ENCODE data around the gene CASZ1. TPM values are rescaled to one million over a fixed set of nuclear protein-coding genes. Genes with fewer than 3 reads are reported as not detected.

CASZ1 gene
- total and polyA plus RNA-seq, 2 donors: 1.8 to 3.9 TPM

DNA sequence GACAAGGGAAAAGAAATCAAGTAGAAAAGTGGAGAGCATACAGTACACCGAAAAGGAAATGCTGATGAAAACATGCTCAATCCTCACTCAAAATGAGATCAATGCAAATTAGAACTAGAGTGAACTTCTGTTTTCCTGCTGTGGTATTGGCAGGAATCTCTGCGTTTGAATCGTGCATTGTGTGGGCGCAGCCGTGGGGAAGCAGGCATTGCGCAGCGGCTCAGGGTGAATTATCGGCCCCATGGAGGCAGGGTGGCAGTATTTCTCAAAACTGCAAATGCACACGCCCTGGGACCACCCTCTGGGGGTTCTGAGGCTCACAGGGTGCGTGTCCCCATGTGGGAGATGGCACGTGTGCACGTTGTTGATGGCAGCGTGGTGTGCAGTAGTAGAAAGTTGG lies 181.1 kb downstream of the CASZ1 start:
- Histone ChIP-seq H3K27ac (ENCODE audit: low read depth in 1 of 2, low read length in 1 of 2) (no peak overlapping the region), H3K4me3 (ENCODE audit: low read length in 2 of 2) (no peak overlapping the region), H3K36me3 (ENCODE audit: control insufficient read depth in 2 of 2, insufficient read depth in 2 of 2, low read length in 1 of 2) (peaks cover 0 to 12% of the 10 kb centered on the region in 2 donors), H3K4me1 (ENCODE audit: control insufficient read depth in 2 of 2, insufficient read depth in 2 of 2, low read length in 2 of 2) (no peaks in the 10 kb centered on the region), H3K27me3 (ENCODE audit: control insufficient read depth in 2 of 2, insufficient read depth in 1 of 2, low read length in 1 of 2) (no peaks in the 10 kb centered on the region), H3K9me3 (ENCODE audit: control insufficient read depth in 2 of 2, insufficient read depth in 1 of 2, low read length in 1 of 2) (no peaks in the 10 kb centered on the region)
- DNase-seq (ENCODE audit: low read depth in 6 of 9, low spot score in 9 of 9): no peak
- WGBS: 96% methylated on average over 13 of the region's 13 CpGs

DNA sequence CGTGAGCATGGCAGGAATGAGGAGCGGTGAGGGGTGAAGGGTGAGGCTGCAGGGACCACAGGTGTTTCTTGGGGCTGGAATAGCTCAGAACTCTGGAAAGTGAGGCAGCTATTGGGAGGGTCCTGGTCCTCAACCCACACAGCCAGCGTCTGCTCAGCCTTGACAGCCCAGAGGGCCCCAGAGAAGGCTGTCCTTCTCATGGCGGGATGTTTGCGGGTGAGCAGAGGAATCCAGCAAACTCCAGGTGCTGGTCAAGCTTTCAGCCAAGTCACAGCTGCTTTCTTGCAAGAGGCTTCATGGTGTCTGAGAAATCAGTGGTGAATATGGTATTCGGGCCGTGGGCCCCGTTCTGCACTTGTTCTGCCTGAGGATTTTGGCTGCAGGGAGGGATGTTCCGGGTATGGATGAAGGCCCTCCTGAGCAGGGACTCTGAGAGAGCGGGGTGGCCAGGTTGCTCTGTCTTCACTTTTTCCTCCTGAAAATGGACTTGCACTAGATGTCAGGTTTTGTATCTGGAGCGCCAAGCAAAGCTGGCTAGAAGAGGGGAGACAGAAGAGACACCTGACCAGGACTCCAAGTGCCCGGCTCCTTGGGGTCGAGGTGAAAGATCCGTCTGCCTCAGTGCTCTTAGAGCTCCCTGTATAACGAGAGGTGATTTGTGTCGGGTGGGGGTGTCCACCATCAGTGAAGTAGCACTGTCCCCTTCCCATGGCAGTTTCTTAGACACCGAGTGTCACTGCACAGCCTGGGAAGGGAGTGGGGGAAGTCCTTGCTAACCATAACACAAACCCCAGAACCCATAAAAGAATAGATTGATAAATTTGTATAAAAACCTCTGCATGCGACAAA lies 181.8 kb downstream of the CASZ1 start:
- Histone ChIP-seq H3K4me1 (ENCODE audit: control insufficient read depth in 2 of 2, insufficient read depth in 2 of 2, low read length in 2 of 2) (no peaks in the 10 kb centered on the region), H3K4me3 (ENCODE audit: low read length in 2 of 2) (no peak overlapping the region), H3K27ac (ENCODE audit: low read depth in 1 of 2, low read length in 1 of 2) (no peak overlapping the region), H3K27me3 (ENCODE audit: control insufficient read depth in 2 of 2, insufficient read depth in 1 of 2, low read length in 1 of 2) (no peaks in the 10 kb centered on the region), H3K9me3 (ENCODE audit: control insufficient read depth in 2 of 2, insufficient read depth in 1 of 2, low read length in 1 of 2) (no peaks in the 10 kb centered on the region), H3K36me3 (ENCODE audit: control insufficient read depth in 2 of 2, insufficient read depth in 2 of 2, low read length in 1 of 2) (peaks cover 0 to 12% of the 10 kb centered on the region in 2 donors)
- WGBS: 98% methylated on average over 18 of the region's 18 CpGs
- no peak for DNase-seq (ENCODE audit: low read depth in 6 of 9, low spot score in 9 of 9)

DNA sequence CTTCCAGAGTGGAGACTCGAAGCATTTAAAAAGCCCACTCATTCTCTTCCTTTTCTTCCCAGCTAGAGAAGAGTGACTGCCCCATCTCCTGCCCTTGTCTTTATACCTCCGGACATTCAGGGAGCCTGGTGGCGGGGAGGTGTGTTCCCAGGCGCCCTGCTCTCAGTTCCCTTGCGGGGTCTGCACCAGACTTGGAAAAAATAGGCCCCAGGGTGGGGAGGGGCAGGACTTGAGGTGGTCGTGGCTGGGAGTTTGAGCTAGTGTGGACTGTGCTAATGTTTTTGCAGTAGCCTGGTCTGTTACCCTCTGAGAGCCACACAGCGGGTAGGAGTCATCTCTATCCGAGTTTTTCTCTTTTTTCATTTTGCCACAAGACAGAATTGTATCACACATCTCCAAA lies 182.6 kb downstream of the CASZ1 start:
- Histone ChIP-seq H3K27me3 (ENCODE audit: control insufficient read depth in 2 of 2, insufficient read depth in 1 of 2, low read length in 1 of 2) (no peaks in the 10 kb centered on the region), H3K27ac (ENCODE audit: low read depth in 1 of 2, low read length in 1 of 2) (no peak overlapping the region), H3K4me1 (ENCODE audit: control insufficient read depth in 2 of 2, insufficient read depth in 2 of 2, low read length in 2 of 2) (no peaks in the 10 kb centered on the region), H3K4me3 (ENCODE audit: low read length in 2 of 2) (no peak overlapping the region), H3K36me3 (ENCODE audit: control insufficient read depth in 2 of 2, insufficient read depth in 2 of 2, low read length in 1 of 2) (peaks cover 0 to 12% of the 10 kb centered on the region in 2 donors), H3K9me3 (ENCODE audit: control insufficient read depth in 2 of 2, insufficient read depth in 1 of 2, low read length in 1 of 2) (no peaks in the 10 kb centered on the region)
- no peak for DNase-seq (ENCODE audit: low read depth in 6 of 9, low spot score in 9 of 9)
- 97% methylated on average over 8 of the region's 8 CpGs for WGBS

DNA sequence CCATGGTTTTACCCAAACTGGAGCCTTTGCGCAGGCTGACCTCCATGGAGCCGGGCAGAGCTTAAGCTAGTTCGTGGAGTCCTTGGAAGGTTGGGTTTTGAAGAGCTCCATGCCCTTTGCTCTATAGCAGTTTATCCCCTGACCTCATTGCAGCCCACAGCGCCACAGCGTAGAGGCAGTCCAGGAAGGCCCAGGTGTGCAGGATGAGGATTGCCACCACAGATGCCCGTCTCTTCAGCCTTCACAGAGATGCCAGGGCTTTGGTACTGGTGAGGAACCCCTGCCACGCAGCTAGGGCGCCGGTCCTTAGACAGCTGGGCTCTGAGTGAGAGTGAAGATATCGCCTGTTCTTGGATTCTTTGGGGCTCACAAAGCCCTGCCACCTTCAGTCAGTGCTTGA lies 183.1 kb downstream of the CASZ1 start:
- Histone ChIP-seq H3K27ac (ENCODE audit: low read depth in 1 of 2, low read length in 1 of 2) (no peak overlapping the region), H3K36me3 (ENCODE audit: control insufficient read depth in 2 of 2, insufficient read depth in 2 of 2, low read length in 1 of 2) (peaks cover 0 to 9% of the 10 kb centered on the region in 2 donors), H3K9me3 (ENCODE audit: control insufficient read depth in 2 of 2, insufficient read depth in 1 of 2, low read length in 1 of 2) (no peaks in the 10 kb centered on the region), H3K27me3 (ENCODE audit: control insufficient read depth in 2 of 2, insufficient read depth in 1 of 2, low read length in 1 of 2) (no peaks in the 10 kb centered on the region), H3K4me1 (ENCODE audit: control insufficient read depth in 2 of 2, insufficient read depth in 2 of 2, low read length in 2 of 2) (no peaks in the 10 kb centered on the region), H3K4me3 (ENCODE audit: low read length in 2 of 2) (no peak overlapping the region)
- WGBS: 93% methylated on average over 10 of the region's 10 CpGs
- no peak for DNase-seq (ENCODE audit: low read depth in 6 of 9, low spot score in 9 of 9)

DNA sequence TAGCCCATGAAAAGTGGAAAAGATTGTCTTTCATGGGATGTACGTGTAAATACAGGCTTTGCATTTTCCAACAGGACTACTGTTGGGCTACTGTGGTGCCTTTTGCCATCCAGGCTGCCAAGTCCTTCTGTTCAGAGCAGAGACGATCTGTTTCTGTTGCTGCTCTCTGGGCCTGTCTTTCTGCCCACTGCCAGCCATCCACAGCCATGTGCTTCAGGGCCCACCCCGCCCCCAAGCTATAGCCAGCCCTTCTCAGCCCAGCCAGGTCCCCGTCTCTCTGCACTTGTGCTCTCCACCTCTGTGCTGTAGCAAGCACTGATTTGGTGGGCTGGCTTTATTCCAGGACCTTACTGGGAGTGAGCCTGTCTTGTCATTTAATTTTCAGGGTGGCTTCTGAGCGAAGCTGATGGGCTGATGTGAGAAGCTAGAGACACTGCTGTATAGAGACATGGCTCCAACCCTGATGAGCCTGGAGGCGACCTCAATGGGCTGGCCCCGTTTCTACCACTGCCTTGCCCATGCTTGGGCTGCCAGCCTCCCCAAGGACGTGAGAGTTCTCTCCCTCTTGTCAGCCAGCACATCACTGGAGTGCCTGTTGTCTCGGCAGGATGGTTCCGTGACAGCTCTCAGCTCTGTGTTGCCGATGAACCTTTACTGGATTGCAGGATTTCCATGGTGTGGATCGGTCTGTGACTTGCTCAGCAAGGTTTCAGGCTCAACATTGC lies 183.8 kb downstream of the CASZ1 start:
- H3K27me3 ChIP-seq (ENCODE audit: control insufficient read depth in 2 of 2, insufficient read depth in 1 of 2, low read length in 1 of 2): no peaks in the 10 kb centered on the region
- H3K36me3 ChIP-seq (ENCODE audit: control insufficient read depth in 2 of 2, insufficient read depth in 2 of 2, low read length in 1 of 2): peaks cover 0 to 4% of the 10 kb centered on the region in 2 donors
- no peak overlapping the region for H3K27ac ChIP-seq (ENCODE audit: low read depth in 1 of 2, low read length in 1 of 2)
- H3K4me3 ChIP-seq (ENCODE audit: low read length in 2 of 2): no peak overlapping the region
- DNase-seq (ENCODE audit: low read depth in 6 of 9, low spot score in 9 of 9): no peak
- no peaks in the 10 kb centered on the region for H3K4me1 ChIP-seq (ENCODE audit: control insufficient read depth in 2 of 2, insufficient read depth in 2 of 2, low read length in 2 of 2)
- WGBS: 90% methylated on average over 12 of the region's 12 CpGs
- no peaks in the 10 kb centered on the region for H3K9me3 ChIP-seq (ENCODE audit: control insufficient read depth in 2 of 2, insufficient read depth in 1 of 2, low read length in 1 of 2)

DNA sequence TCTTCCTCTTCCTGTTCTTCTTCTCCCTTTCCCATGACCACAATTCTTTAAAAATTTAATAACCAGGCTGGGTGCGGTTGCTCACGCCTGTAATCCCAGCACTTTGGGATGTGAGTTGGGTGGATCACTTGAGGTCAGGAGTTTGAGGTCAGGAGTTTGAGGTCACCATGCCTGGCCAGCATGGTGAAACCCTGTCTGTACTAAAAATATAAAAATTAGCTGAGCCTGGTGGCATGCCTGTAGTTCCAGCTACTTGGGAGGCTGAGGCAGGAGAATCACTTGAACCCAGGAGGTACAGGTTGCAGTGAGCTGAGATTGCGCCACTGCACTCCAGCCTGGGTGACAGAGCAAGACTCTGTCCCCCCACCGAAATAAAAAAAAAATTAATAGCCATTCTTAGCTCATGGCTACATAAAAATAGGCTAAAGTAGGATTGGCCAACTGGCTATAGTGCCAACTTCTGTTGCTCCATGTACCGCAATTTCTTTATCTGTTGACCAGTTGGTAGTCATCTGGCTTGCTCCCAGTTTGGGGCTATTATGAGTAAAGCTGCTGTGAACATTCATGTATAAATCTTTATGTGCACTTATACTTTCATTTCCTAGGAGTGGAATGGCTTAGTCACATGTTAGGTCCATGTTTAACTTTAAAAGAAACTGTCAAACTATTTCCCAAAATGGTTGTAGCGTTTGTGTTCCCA lies 185.4 kb downstream of the CASZ1 start:
- H3K4me3 ChIP-seq (ENCODE audit: low read length in 2 of 2): no peak overlapping the region
- peaks cover 0 to 4% of the 10 kb centered on the region in 2 donors for H3K36me3 ChIP-seq (ENCODE audit: control insufficient read depth in 2 of 2, insufficient read depth in 2 of 2, low read length in 1 of 2)
- no peak for DNase-seq (ENCODE audit: low read depth in 6 of 9, low spot score in 9 of 9)
- WGBS: 99% methylated on average over 6 of the region's 6 CpGs
- no peak overlapping the region for H3K27ac ChIP-seq (ENCODE audit: low read depth in 1 of 2, low read length in 1 of 2)
- H3K9me3 ChIP-seq (ENCODE audit: control insufficient read depth in 2 of 2, insufficient read depth in 1 of 2, low read length in 1 of 2): no peaks in the 10 kb centered on the region
- no peaks in the 10 kb centered on the region for H3K4me1 ChIP-seq (ENCODE audit: control insufficient read depth in 2 of 2, insufficient read depth in 2 of 2, low read length in 2 of 2)
- no peaks in the 10 kb centered on the region for H3K27me3 ChIP-seq (ENCODE audit: control insufficient read depth in 2 of 2, insufficient read depth in 1 of 2, low read length in 1 of 2)

DNA sequence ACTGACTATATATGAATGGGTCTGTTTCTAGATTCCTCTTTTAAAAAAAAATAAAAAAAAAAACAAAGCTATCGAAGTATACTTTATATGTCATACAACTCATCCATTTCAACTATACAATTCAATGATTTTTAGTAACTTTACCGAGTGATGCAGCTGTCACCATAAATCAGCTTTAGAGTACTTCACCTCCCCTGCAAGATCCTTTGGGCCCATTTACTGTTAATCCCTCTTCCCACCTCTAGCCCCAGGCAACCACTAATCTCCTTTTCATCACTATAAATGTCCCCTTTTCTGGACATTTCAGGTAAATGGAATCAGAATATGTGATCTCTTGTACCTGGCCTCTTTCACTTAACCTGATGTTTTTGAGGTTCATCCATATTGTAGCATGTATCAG lies 187.8 kb downstream of the CASZ1 start:
- H3K27me3 ChIP-seq (ENCODE audit: control insufficient read depth in 2 of 2, insufficient read depth in 1 of 2, low read length in 1 of 2): no peaks in the 10 kb centered on the region
- no peaks in the 10 kb centered on the region for H3K4me1 ChIP-seq (ENCODE audit: control insufficient read depth in 2 of 2, insufficient read depth in 2 of 2, low read length in 2 of 2)
- no peak overlapping the region for H3K27ac ChIP-seq (ENCODE audit: low read depth in 1 of 2, low read length in 1 of 2)
- no peaks in the 10 kb centered on the region for H3K9me3 ChIP-seq (ENCODE audit: control insufficient read depth in 2 of 2, insufficient read depth in 1 of 2, low read length in 1 of 2)
- 96% methylated on average over 2 of the region's 2 CpGs for WGBS
- no peak for DNase-seq (ENCODE audit: low read depth in 6 of 9, low spot score in 9 of 9)
- no peak overlapping the region for H3K4me3 ChIP-seq (ENCODE audit: low read length in 2 of 2)
- H3K36me3 ChIP-seq (ENCODE audit: control insufficient read depth in 2 of 2, insufficient read depth in 2 of 2, low read length in 1 of 2): peaks cover 0 to 4% of the 10 kb centered on the region in 2 donors

GRCh38 chr1:10607228-10607627 lies 189.2 kb downstream of the CASZ1 start:
- over 99% methylated on average over 3 of the region's 3 CpGs for WGBS
- no peaks in the 10 kb centered on the region for H3K4me1 ChIP-seq (ENCODE audit: control insufficient read depth in 2 of 2, insufficient read depth in 2 of 2, low read length in 2 of 2)
- no peaks in the 10 kb centered on the region for H3K27me3 ChIP-seq (ENCODE audit: control insufficient read depth in 2 of 2, insufficient read depth in 1 of 2, low read length in 1 of 2)
- no peak overlapping the region for H3K4me3 ChIP-seq (ENCODE audit: low read length in 2 of 2)
- no peak for DNase-seq (ENCODE audit: low read depth in 6 of 9, low spot score in 9 of 9)
- H3K36me3 ChIP-seq (ENCODE audit: control insufficient read depth in 2 of 2, insufficient read depth in 2 of 2, low read length in 1 of 2): no peaks in the 10 kb centered on the region
- no peaks in the 10 kb centered on the region for H3K9me3 ChIP-seq (ENCODE audit: control insufficient read depth in 2 of 2, insufficient read depth in 1 of 2, low read length in 1 of 2)
- H3K27ac ChIP-seq (ENCODE audit: low read depth in 1 of 2, low read length in 1 of 2): no peak overlapping the region

DNA sequence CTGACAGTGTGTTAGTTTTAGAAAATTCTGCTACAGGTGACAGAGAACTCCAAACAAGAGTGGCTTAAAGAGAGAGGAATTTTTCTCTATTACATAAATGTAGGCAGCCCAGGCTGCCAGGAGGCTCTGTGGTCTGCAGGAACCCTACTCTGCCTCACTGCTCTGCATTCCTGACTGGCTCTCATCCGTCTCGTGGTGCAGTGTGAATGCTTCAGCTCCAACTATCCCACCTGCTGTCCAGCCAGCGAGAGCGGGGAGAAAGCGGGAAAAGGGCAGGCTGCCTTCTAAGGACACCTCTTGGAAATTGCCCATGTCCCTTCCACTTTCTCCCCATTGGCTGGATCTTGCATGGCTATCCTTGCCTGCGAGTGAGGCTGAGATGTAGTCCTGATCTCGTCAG lies 190.4 kb downstream of the CASZ1 start:
- WGBS: 95% methylated on average over 7 of the region's 7 CpGs
- no peaks in the 10 kb centered on the region for H3K27me3 ChIP-seq (ENCODE audit: control insufficient read depth in 2 of 2, insufficient read depth in 1 of 2, low read length in 1 of 2)
- DNase-seq (ENCODE audit: low read depth in 6 of 9, low spot score in 9 of 9): no peak
- no peaks in the 10 kb centered on the region for H3K4me1 ChIP-seq (ENCODE audit: control insufficient read depth in 2 of 2, insufficient read depth in 2 of 2, low read length in 2 of 2)
- H3K9me3 ChIP-seq (ENCODE audit: control insufficient read depth in 2 of 2, insufficient read depth in 1 of 2, low read length in 1 of 2): no peaks in the 10 kb centered on the region
- no peak overlapping the region for H3K4me3 ChIP-seq (ENCODE audit: low read length in 2 of 2)
- H3K36me3 ChIP-seq (ENCODE audit: control insufficient read depth in 2 of 2, insufficient read depth in 2 of 2, low read length in 1 of 2): no peaks in the 10 kb centered on the region
- H3K27ac ChIP-seq (ENCODE audit: low read depth in 1 of 2, low read length in 1 of 2): no peak overlapping the region
